Pancreas (tissue), 10 donors: ENCODE results near the gene SLC25A51. TPM values are rescaled to one million over a fixed set of nuclear protein-coding genes. Genes with fewer than 3 reads are reported as not detected.

Source experiments
- ATAC-seq, 4 donors: fragments of 200-7000 bp; cut with Tn5 transposase; one replicate each; pipeline versions ENCODE4 v1.8.0 to v1.9.1; 2020; ENCODE audit warnings: mild to moderate bottlenecking in 4 of 4, moderate library complexity in 4 of 4
- DNase-seq, 6 donors: peaks; one replicate each; pipeline ENCODE4 v3.0.0-alpha.2; 2020
- FAIRE-seq: peaks from 2 replicates; lab custom pipeline; 2012; peaks lifted over from hg19 to GRCh38; lab: Jason Lieb, UNC
- H3K27ac ChIP-seq, 4 donors: fragments of 200-600 bp; sonication (generic); 1 replicate in 3 of 4; 2 replicates in 1 of 4; pipeline versions ENCODE4 v1.5.0 to v1.8.0; 2020
- H3K27me3 ChIP-seq, 4 donors: fragments of 200-600 bp; one replicate each; pipeline ENCODE4 v1.8.0; 2021
- H3K36me3 ChIP-seq, 3 donors: fragments of 200-600 bp; sonication (generic) in 1 of 3; one replicate each; pipeline versions ENCODE4 v1.5.0 to v1.8.0; 2020 to 2021
- H3K4me1 ChIP-seq, 3 donors: fragments of 200-600 bp; one replicate each; pipeline ENCODE4 v1.8.0; 2021
- H3K4me3 ChIP-seq, 4 donors: fragments of 200-600 bp; sonication (generic) in 2 of 4; one replicate each; pipeline versions ENCODE4 v1.5.0 to v1.8.0; 2020 to 2021
- H3K9me3 ChIP-seq, 4 donors: fragments of 200-600 bp; one replicate each; pipeline ENCODE4 v1.8.0; 2021
- CTCF ChIP-seq, 4 donors: fragments of 200-600 bp; sonication (generic) in 3 of 4; IDR thresholded peaks; one replicate each; pipeline versions ENCODE4 v1.5.0 to v1.8.0; 2021; ENCODE audit warnings: antibody characterized with exemption in 4 of 4
- WGBS, 2 donors: extraction: QIAGEN DNeasy Blood & Tissue Kit; methylation state at CpG; one replicate each; pipeline ENCODE4 v1.1.7; 2013; 5-methylcytosine and 5-hydroxymethylcytosine counted together
- intact Hi-C, 3 donors: fragments of 100-400 bp; cut with DNase I; formaldehyde crosslinking; loops; one replicate each; pipeline versions ENCODE4 v1.11.1 to v1.14.2; 2022
- polyA plus RNA-seq, 2 donors: library from polyadenylated mRNA; stranded (reverse); fragments of 200-250 nt; gene quantifications; one replicate each; pipeline ENCODE4 v1.2.3, GENCODE V29; 2013
- total RNA-seq, 6 donors: library from RNA; stranded (reverse); fragmentation: NEBNext Ultra II Directional in 4 of 6; extraction: Animal tissue kit (Norgen Biotek cat#: 25700) in 4 of 6; gene quantifications; one replicate each; pipeline versions ENCODE4 v1.2.1 to v1.2.4, GENCODE V29; 2021 to 2023
- donor health status: healthy with polysubstance abuse.
- donor health status: DM: no; HTN: no; CAD: no; lungs with moderate emphysema.
- donor health status: DM: no; HTN: no; CAD: no.
- donor health status: control.
- donor health status: control.
- donor health status: Bipolar disorder and iron deficiency.
- donor health status: DM: yes; HTN: yes; CAD: no.
- donor health status: DM: no; HTN: no; CAD: no.
- donor health status: DM: no; HTN: no; CAD: no.
- donor health status: DM: yes; HTN: yes; CAD: no.

SLC25A51 gene
- total and polyA plus RNA-seq, 8 donors = 3.1 to 19.0 (median 13.2) TPM

DNA sequence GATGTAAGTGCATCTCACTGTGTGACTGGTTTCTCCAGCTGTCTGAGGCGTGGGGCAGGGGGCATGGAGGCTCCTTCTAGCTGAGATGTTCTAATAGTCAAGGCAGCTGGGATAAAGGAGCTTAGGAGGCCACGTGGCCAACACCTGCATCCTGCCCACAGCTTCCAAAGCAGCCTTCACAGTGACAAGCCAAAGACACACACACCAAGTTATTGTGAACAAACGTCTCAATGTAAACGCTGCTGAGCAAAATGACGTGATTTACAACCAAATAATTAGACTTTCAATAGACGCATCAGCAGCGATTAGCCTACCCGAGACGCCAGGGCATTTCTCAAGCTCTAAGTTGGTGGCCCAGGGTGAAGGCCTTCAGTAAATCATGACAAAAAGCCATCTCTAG, 23.2 kb upstream of the SLC25A51 start:
- FAIRE-seq = no peak
- H3K4me1 ChIP-seq = peaks cover 8 to 11% (median 9%) of the 10 kb centered on the region in 3 donors
- no peaks in the 10 kb centered on the region for H3K27me3 ChIP-seq
- H3K9me3 ChIP-seq = no peaks in the 10 kb centered on the region
- ATAC-seq = no peak
- intact Hi-C loops = loop anchor here in 1 of 3 donors (10.0 kb wide), 1 partner anchor 158 kb away; no protein-coding TSS in a partner anchor
- no peak for DNase-seq
- 74 to 76% methylated on average over 9 of the region's 9 CpGs for WGBS, 2 donors
- H3K4me3 ChIP-seq = no peak overlapping the region
- TF ChIP-seq CTCF (IDR thresholded peaks at IDR 0.05) = no peak
- no peak overlapping the region for H3K27ac ChIP-seq
- peaks cover 0 to 5% (median 0%) of the 10 kb centered on the region in 3 donors for H3K36me3 ChIP-seq

DNA sequence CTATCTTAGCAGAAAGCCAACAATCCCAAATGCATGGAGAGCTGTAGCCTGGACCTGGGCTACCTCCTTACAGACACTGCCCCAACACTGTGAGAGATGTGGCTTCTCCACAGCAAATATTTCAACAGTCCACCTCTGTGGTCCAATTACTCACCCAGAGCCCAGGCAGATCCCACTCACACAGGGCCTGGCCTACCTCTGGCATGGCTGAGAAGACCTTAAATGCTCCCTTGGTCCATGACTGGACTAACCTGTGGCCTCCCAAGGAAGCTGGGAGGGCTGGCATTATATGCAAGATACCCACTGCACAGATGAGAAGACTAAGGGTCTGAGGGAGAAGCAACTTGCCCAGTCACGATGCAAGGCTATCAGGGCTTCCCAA, 22.8 kb upstream of the SLC25A51 start:
- no peak for ATAC-seq
- intact Hi-C loops = loop anchor here in 1 of 3 donors (10.0 kb wide), 1 partner anchor 158 kb away; no protein-coding TSS in a partner anchor

DNA sequence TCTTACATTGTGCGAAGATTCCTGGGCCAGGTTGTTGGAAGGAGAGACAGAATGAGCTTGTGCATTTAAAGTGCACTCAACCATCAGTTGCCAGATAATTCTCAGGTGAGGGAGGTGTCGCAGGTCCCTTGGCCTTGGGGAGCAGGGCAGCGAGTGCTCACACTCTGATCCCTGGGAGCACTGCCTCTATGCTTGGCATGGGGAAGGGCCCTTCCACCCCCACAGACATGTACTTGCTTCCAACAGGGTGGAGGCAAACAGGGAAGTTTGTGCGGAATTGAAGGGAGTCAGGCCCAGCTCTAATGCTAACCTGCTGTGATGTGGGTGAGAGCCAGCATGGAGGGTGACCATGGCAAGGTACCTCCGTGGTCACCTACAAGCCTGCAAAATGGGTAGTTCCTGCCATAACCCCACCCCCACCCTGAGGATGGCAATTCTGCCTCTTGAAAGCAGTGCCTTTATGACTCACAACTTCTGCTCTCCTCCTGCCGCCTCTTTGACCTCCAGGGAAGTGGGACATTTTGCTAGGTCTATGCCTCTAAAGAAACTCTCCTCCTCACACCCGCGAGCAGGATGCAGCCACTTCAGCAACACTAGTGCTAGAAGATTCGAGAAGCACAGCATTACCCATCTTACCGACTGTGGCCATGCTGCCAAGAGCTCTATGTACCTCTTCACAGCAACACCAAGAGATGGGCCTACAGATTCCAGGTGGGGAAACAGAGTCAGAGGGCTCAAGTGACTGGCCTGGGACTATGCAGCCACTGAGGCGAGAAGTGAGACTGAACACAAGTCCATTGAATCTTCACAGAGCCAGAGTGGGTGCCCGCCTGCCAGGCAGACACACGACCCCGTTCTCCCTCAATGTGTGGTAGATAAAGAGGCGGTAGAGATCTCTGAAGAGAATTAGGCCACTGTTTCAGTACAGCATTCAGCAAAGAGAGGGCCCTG, 22.1 kb upstream of the SLC25A51 start:
- no peak overlapping the region for H3K27ac ChIP-seq
- no peaks in the 10 kb centered on the region for H3K27me3 ChIP-seq
- ATAC-seq = no peak
- 87 to 89% methylated on average over 15 of the region's 15 CpGs for WGBS, 2 donors
- no peaks in the 10 kb centered on the region for H3K9me3 ChIP-seq
- no peak for DNase-seq
- no peak for FAIRE-seq
- intact Hi-C loops = loop anchor here in 1 of 3 donors (10.0 kb wide), 1 partner anchor 159 kb away; no protein-coding TSS in a partner anchor
- TF ChIP-seq CTCF (IDR thresholded peaks at IDR 0.05) = no peak
- peaks cover 0 to 5% (median 0%) of the 10 kb centered on the region in 3 donors for H3K36me3 ChIP-seq
- no peak overlapping the region for H3K4me3 ChIP-seq
- peaks cover 8 to 12% (median 12%) of the 10 kb centered on the region in 3 donors for H3K4me1 ChIP-seq

More for the DNA sequence above, 22.8 kb upstream of the SLC25A51 start:
- no peak overlapping the region for H3K27ac ChIP-seq
- no peak overlapping the region for H3K4me3 ChIP-seq
- no peaks in the 10 kb centered on the region for H3K9me3 ChIP-seq
- TF ChIP-seq CTCF (IDR thresholded peaks at IDR 0.05) = no peak
- peaks cover 0 to 5% (median 0%) of the 10 kb centered on the region in 3 donors for H3K36me3 ChIP-seq
- no peak for DNase-seq
- H3K4me1 ChIP-seq = peaks cover 8 to 12% (median 12%) of the 10 kb centered on the region in 3 donors
- no peaks in the 10 kb centered on the region for H3K27me3 ChIP-seq
- 89 to 100% methylated on average over 1 of the region's 1 CpG for WGBS, 2 donors
- no peak for FAIRE-seq

- no peak for DNase-seq
- intact Hi-C loops = loop anchor here in 1 of 3 donors (10.0 kb wide), 1 partner anchor 160 kb away; no protein-coding TSS in a partner anchor
- 83 to 85% methylated on average over 6 of the region's 6 CpGs for WGBS, 2 donors
- Histone ChIP-seq H3K36me3 (peaks cover 0 to 5% (median 0%) of the 10 kb centered on the region in 3 donors), H3K27ac (no peak overlapping the region), H3K9me3 (no peaks in the 10 kb centered on the region), H3K27me3 (no peaks in the 10 kb centered on the region), H3K4me1 (peaks cover 8 to 12% (median 12%) of the 10 kb centered on the region in 3 donors), H3K4me3 (no peak overlapping the region)
- no peak for ATAC-seq
- no peak for TF ChIP-seq CTCF (IDR thresholded peaks at IDR 0.05)
- no peak for FAIRE-seq
These were observed 21.1 kb upstream of the SLC25A51 start for GRCh38 chr9:37925006-37925405.
